Measurements from ENCODE around the gene TNRC6C. TPM values are rescaled to one million over a fixed set of nuclear protein-coding genes. Genes with fewer than 3 reads are reported as not detected.

Gene TNRC6C
- total RNA-seq, 2 experiments from 2014 or later, result 50.7 to 57.3 TPM

DNA sequence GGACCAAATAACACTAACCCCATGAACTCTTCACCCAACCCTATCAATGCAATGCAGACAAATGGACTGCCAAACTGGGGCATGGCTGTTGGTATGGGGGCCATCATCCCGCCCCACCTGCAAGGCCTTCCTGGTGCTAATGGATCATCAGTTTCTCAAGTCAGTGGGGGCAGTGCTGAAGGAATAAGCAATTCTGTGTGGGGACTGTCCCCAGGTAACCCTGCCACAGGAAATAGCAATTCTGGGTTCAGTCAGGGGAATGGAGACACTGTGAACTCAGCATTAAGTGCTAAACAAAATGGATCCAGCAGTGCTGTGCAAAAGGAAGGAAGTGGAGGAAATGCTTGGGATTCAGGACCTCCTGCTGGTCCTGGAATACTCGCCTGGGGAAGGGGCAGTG is 91.1 kb downstream of the TNRC6C start:
- H3K27ac ChIP-seq (ENCODE audit: low read depth in 1 of 2, low read length in 2 of 2), result no peak overlapping the region
- ChIA-PET POLR2A (no interaction called here), CTCF (no interaction called here)
- no peak overlapping the region for H3K4me3 ChIP-seq (ENCODE audit: low read length)
- DNase-seq, result no peak
- H3K36me3 ChIP-seq (ENCODE audit: insufficient read depth, low read length), result peaks cover 68% of the 10 kb centered on the region
- Mint-ChIP-seq H3K4me3 (no peak overlapping the region), H3K36me3 (ENCODE audit: low read depth) (peaks cover 88% of the 10 kb centered on the region), H3K9me3 (no peaks in the 10 kb centered on the region), H3K27ac (no peak overlapping the region), H3K4me1 (ENCODE audit: low read depth) (peaks cover 45% of the 10 kb centered on the region), H3K27me3 (no peaks in the 10 kb centered on the region)
- no peaks in the 10 kb centered on the region for H3K27me3 ChIP-seq (ENCODE audit: control insufficient read depth in 1 of 2, insufficient read depth in 2 of 2, low read length in 2 of 2)
- no peak for ATAC-seq (ENCODE audit: poor library complexity)
- H3K9me3 ChIP-seq (ENCODE audit: control insufficient read depth in 1 of 2, insufficient read depth in 1 of 2, low read length in 2 of 2), result no peaks in the 10 kb centered on the region
- TF ChIP-seq, protein P1, sequence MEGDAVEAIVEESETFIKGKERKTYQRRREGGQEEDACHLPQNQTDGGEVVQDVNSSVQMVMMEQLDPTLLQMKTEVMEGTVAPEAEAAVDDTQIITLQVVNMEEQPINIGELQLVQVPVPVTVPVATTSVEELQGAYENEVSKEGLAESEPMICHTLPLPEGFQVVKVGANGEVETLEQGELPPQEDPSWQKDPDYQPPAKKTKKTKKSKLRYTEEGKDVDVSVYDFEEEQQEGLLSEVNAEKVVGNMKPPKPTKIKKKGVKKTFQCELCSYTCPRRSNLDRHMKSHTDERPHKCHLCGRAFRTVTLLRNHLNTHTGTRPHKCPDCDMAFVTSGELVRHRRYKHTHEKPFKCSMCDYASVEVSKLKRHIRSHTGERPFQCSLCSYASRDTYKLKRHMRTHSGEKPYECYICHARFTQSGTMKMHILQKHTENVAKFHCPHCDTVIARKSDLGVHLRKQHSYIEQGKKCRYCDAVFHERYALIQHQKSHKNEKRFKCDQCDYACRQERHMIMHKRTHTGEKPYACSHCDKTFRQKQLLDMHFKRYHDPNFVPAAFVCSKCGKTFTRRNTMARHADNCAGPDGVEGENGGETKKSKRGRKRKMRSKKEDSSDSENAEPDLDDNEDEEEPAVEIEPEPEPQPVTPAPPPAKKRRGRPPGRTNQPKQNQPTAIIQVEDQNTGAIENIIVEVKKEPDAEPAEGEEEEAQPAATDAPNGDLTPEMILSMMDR (IDR thresholded peaks at IDR 0.05), result no peak
- intact Hi-C loops (cut with DNase I, micrococcal nuclease), result no loop called here
- H3K4me1 ChIP-seq (ENCODE audit: insufficient read depth, low read length), result peaks cover 3% of the 10 kb centered on the region

DNA sequence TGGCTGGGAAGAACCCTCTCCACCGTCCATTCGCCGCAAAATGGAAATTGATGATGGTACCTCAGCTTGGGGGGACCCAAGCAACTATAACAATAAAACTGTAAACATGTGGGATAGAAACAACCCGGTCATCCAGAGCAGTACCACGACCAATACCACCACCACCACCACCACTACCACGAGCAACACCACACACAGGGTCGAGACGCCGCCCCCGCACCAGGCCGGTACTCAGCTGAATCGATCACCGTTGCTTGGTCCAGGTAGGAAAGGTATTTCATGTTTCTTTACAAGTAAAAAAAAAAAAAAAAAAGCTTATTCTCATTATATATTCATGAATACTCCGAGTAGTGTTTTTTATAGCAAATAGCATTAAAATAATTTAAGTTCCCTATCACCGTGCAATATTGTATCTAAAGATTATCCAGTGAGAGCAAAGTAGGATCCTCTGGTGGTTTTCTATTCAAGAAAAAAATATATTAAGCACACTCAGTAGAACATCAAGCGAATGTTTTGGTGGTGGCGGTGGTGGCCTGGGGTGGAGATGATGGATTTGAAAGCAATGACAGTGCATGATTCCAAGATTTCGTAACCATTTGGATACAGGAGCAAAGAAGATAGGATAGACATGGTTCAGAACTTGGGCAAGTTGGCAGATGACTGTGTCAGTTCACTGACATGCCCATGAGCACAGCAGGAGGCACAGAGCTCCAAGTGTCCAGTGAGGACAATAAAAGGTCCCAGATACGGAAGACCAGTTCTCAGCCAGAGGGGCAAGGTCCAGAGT is 92.9 kb downstream of the TNRC6C start:
- DNase-seq, result no peak
- no peaks in the 10 kb centered on the region for H3K27me3 Mint-ChIP-seq
- peaks cover 74% of the 10 kb centered on the region for H3K36me3 ChIP-seq (ENCODE audit: insufficient read depth, low read length)
- no peak overlapping the region for H3K4me3 ChIP-seq (ENCODE audit: low read length)
- H3K27ac ChIP-seq (ENCODE audit: low read depth in 1 of 2, low read length in 2 of 2), result no peak overlapping the region
- TF ChIP-seq, protein P1 (IDR thresholded peaks at IDR 0.05), result no peak
- ATAC-seq (ENCODE audit: poor library complexity), result no peak
- ChIA-PET CTCF (no interaction called here), POLR2A (interaction anchor here (0.9 kb wide), 1 partner anchor 15 kb away, joined by 4 read pairs; no protein-coding TSS in a partner anchor)
- intact Hi-C loops (cut with DNase I, micrococcal nuclease), result no loop called here
- H3K4me1 Mint-ChIP-seq (ENCODE audit: low read depth), result peaks cover 27% of the 10 kb centered on the region
- no peaks in the 10 kb centered on the region for H3K27me3 ChIP-seq (ENCODE audit: control insufficient read depth in 1 of 2, insufficient read depth in 2 of 2, low read length in 2 of 2)
- H3K27ac Mint-ChIP-seq, result no peak overlapping the region
- H3K9me3 Mint-ChIP-seq, result no peaks in the 10 kb centered on the region
- H3K36me3 Mint-ChIP-seq (ENCODE audit: low read depth), result peaks cover 84% of the 10 kb centered on the region
- no peaks in the 10 kb centered on the region for H3K9me3 ChIP-seq (ENCODE audit: control insufficient read depth in 1 of 2, insufficient read depth in 1 of 2, low read length in 2 of 2)
- H3K4me3 Mint-ChIP-seq, result no peak overlapping the region
- no peaks in the 10 kb centered on the region for H3K4me1 ChIP-seq (ENCODE audit: insufficient read depth, low read length)

DNA sequence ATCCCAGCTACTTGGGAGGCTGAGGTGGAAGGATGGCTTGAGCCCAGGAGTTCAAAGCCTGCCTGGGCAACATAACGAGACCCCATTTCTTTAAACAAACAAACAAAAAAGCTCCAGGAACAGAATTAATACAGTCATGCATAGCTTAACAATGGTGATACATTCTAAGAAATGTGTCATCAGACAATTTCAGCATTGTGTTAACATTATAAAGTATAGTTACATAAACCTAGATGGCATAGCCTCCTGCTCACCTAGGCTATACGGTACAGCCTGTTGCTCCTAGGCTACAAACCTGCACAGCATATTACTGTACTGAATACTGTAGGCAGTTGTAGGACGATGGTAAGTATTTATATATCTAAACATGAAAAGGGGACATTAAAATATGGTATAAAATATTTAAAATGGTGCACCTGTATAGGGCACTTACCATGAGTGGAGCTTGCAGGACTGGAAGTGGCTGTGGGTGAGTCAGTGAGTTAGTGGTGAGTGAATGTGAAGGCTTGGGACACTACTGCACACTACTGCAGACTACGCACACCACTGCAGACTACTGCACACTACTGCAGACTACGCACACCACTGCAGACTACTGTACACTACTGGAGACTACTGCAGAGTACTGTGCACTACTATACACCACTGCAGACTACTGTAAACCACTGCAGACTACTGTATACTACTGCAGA is 95.4 kb downstream of the TNRC6C start:
- Histone ChIP-seq H3K27me3 (ENCODE audit: control insufficient read depth in 1 of 2, insufficient read depth in 2 of 2, low read length in 2 of 2) (no peaks in the 10 kb centered on the region), H3K9me3 (ENCODE audit: control insufficient read depth in 1 of 2, insufficient read depth in 1 of 2, low read length in 2 of 2) (no peaks in the 10 kb centered on the region), H3K36me3 (ENCODE audit: insufficient read depth, low read length) (peaks cover 76% of the 10 kb centered on the region), H3K4me1 (ENCODE audit: insufficient read depth, low read length) (no peaks in the 10 kb centered on the region), H3K4me3 (ENCODE audit: low read length) (no peak overlapping the region), H3K27ac (ENCODE audit: low read depth in 1 of 2, low read length in 2 of 2) (no peak overlapping the region)
- Mint-ChIP-seq H3K27me3 (no peaks in the 10 kb centered on the region), H3K9me3 (no peaks in the 10 kb centered on the region), H3K36me3 (ENCODE audit: low read depth) (peaks cover 78% of the 10 kb centered on the region), H3K4me1 (ENCODE audit: low read depth) (peaks cover 33% of the 10 kb centered on the region), H3K27ac (no peak overlapping the region), H3K4me3 (no peak overlapping the region)
- ChIA-PET CTCF (no interaction called here), POLR2A (no interaction called here)
- TF ChIP-seq, protein P1 (IDR thresholded peaks at IDR 0.05), result no peak
- ATAC-seq (ENCODE audit: poor library complexity) (no peak), DNase-seq (no peak)
- intact Hi-C loops (cut with DNase I, micrococcal nuclease), result no loop called here

Measured in CD4-positive, alpha-beta T cell (primary cell).